Measurements from ENCODE around the gene TMEM86A.

DNA sequence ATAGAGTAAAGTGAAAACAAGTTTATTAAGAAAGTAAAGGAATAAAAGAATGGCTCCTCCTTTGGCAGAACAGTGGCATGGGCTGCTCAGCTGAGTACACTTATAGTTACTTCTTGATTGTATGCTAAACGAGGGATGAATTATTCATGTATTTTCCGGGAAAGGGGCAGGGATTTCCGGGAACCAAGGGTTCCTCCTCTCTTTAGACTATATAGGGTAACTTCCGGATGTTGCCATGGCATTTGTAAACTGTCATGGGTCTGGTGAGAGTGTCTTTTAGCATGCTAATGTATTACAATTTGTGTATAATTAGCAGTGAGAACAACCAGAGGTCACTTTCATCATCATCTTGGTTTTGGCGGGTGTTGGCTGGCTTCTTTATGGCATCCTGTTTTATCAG, 40.9 kb upstream of the TMEM86A start:
- TF ChIP-seq CTCF (IDR thresholded peaks at IDR 0.05) (no peak), EZH2 (IDR thresholded peaks at IDR 0.05) (no peak), EZH2phosphoT487 (IDR thresholded peaks at IDR 0.05) (no peak)
